HepG2 (cell line): ENCODE data around the gene HECTD3. TPM values are rescaled to one million over a fixed set of nuclear protein-coding genes. Genes with fewer than 3 reads are reported as not detected.
A peak's percentile ranks its signal among the peaks of the same experiment; 100 is the strongest.

Source experiments
- CREB1 ChIP-seq, 2 experiments: fragments of 450-650 bp in 1 of 2; IDR thresholded peaks; 2 replicates each; pipeline ENCODE4 v1.6.1; 2016 to 2017; ENCODE audit warnings: control low read depth in 1 of 2, mild to moderate bottlenecking in 1 of 2, missing compliant biosample characterization in 1 of 2, missing genetic modification characterization in 1 of 2
- EHMT2 ChIP-seq: fragments of 200-600 bp; sonication (generic); IDR thresholded peaks from 2 replicates; pipeline ENCODE4 v1.7.0; 2017; ENCODE audit warnings: antibody characterized with exemption, low read depth, low read length, borderline replicate concordance
- KDM2A ChIP-seq: sonication (generic); formaldehyde crosslinking; IDR thresholded peaks from 2 replicates; pipeline ENCODE4 v1.4.0; 2020; ENCODE audit warnings: low read depth, missing genetic modification reagents, borderline replicate concordance
- MAFK ChIP-seq, 2 experiments: IDR thresholded peaks in 1 of 2; conservative IDR thresholded peaks in 1 of 2; 2 replicates each; pipeline ENCODE4 v1.6.1; 2011; ENCODE audit warnings: improper control_type of control experiment in 2 of 2, low read length in 2 of 2
- MIXL1 ChIP-seq: IDR thresholded peaks from 2 replicates; pipeline ENCODE4 v1.6.1; 2016
- SMARCE1 ChIP-seq: fragments of 450-650 bp; IDR thresholded peaks from 2 replicates; pipeline ENCODE4 v1.6.1; 2017; ENCODE audit warnings: borderline replicate concordance
- SP4 ChIP-seq: sonication (generic); formaldehyde crosslinking; IDR thresholded peaks from 2 replicates; pipeline ENCODE4 v1.8.1; 2023; ENCODE audit warnings: mild to moderate bottlenecking, missing genetic modification reagents
- STAG1 ChIP-seq: sonication (generic); formaldehyde crosslinking; IDR thresholded peaks from 2 replicates; pipeline ENCODE4 v1.4.0; 2020; ENCODE audit warnings: missing genetic modification reagents
- TEAD3 ChIP-seq: optimal IDR thresholded peaks from 2 replicates; pipeline ENCODE3; 2016; ENCODE audit warnings: borderline replicate concordance
- ZEB1 ChIP-seq: IDR thresholded peaks from 2 replicates; pipeline ENCODE4 v1.6.1; 2012; ENCODE audit warnings: mild to moderate bottlenecking, low read depth, inconsistent platforms; ENCODE audit not compliant: insufficient replicate concordance
- ZNF431 ChIP-seq: sonication (generic); formaldehyde crosslinking; IDR thresholded peaks from 2 replicates; pipeline ENCODE4 v1.9.0; 2022; ENCODE audit warnings: missing genetic modification reagents, low read depth, mild to moderate bottlenecking, borderline replicate concordance
- ZNF547 ChIP-seq: sonication (generic); formaldehyde crosslinking; IDR thresholded peaks from 2 replicates; pipeline ENCODE4 v1.5.1; 2020; ENCODE audit warnings: mild to moderate bottlenecking, missing genetic modification reagents
- ZNF850 ChIP-seq: sonication (generic); formaldehyde crosslinking; conservative IDR thresholded peaks from 2 replicates; pipeline ENCODE4 v1.9.0; 2021; ENCODE audit warnings: mild to moderate bottlenecking, missing genetic modification reagents
- ZNF883 ChIP-seq: sonication (generic); formaldehyde crosslinking; IDR thresholded peaks from 2 replicates; pipeline ENCODE4 v1.5.1; 2020; ENCODE audit warnings: mild to moderate bottlenecking, missing genetic modification reagents; ENCODE audit errors: not compliant biosample characterization
- ZSCAN22 ChIP-seq: sonication (generic); formaldehyde crosslinking; IDR thresholded peaks from 2 replicates; pipeline ENCODE4 v1.4.0; 2020; ENCODE audit warnings: mild to moderate bottlenecking, missing genetic modification reagents
- polyA plus RNA-seq, 8 experiments: library from polyadenylated mRNA; depleted of rRNA in 3 of 8; stranded (reverse) in 7 of 8; unstranded in 1 of 8; fragments of >200 nt; fragmentation: Illumina TruSeq in 4 of 8; extraction: Trizol in 4 of 8; gene quantifications; 2 replicates each; pipeline versions ENCODE4 v1.2.1 to v1.2.3, GENCODE V29; 2011 to 2016; ENCODE audit warnings: low read depth in 4 of 8, missing spikeins in 1 of 8, mixed read lengths in 1 of 8; ENCODE audit not compliant: insufficient read depth in 1 of 8
- total RNA-seq, 5 experiments: library from RNA; depleted of rRNA; stranded (reverse); fragments of >200 nt; fragmentation: Illumina TruSeq; extraction: Trizol; gene quantifications; 2 replicates each; pipeline ENCODE4 v1.2.3, GENCODE V29; 2016; ENCODE audit warnings: low read depth in 1 of 5
- TF ChIP-seq, protein P1 (sequence below): sonication (generic); formaldehyde crosslinking; IDR thresholded peaks from 2 replicates; pipeline ENCODE4 v1.5.0; 2020; ENCODE audit warnings: missing genetic modification reagents
- TF ChIP-seq, protein P2 (sequence below): sonication (generic); formaldehyde crosslinking; IDR thresholded peaks from 2 replicates; pipeline ENCODE4 v1.4.0; 2020; ENCODE audit warnings: missing genetic modification reagents, borderline replicate concordance
- TF ChIP-seq, protein P3 (sequence below): IDR thresholded peaks from 2 replicates; pipeline ENCODE4 v1.6.1; 2018; ENCODE audit warnings: missing genetic modification reagents
- TF ChIP-seq, protein P4 (sequence below): sonication (generic); formaldehyde crosslinking; IDR thresholded peaks from 2 replicates; pipeline ENCODE4 v1.5.0; 2020; ENCODE audit warnings: missing genetic modification reagents, mild to moderate bottlenecking, borderline replicate concordance

HECTD3 gene
- total and polyA plus RNA-seq, 2 of the 13 experiments (the other 11 are each of a cell fraction or from before 2014, with no cell fraction given), result 18.6 to 24.5 TPM

DNA sequence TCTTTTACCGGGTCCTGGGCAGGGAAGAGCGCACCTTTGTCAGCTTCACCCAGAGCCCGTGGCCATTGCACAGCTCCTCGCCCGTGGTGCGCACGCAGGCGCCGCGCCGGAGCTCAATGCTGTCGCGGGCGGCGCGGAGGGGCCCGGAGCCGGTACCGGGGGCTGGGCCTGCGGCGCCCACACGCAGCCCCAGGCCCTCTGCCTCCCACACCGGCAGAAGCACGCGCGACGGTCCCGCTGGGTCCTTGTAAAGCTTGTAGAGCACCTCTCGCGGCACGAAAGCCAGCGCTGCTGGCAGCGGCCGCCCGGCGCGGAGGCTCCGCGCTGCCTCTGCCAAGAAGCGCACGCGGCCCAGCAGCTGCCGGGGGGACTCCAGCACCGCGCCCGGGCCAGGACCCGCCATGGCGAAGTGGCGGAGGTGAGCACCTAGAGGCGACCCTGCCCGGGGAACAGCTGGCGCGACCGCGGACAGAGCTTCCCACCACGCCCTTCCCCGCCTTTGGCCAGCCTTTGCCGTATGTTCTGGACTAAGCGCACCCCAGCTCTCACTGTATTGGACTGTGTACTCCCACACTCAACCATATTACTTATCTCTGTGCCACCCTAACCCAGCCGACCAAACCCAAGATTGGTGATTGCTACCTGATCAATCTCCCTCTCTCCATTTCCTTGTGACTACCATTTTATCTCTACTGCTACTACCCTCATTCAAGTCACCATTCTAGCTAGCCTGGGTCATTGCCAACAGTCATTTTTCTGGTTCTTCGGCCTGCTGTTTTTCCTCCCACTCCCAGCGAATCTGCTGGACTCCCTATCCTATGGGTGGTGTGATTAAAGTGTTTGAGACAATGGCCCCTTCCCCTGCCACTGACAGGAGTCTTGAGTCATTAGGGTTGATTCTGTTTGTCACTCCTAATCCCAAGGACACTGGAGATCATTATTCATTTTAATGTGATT, at the start of gene HECTD3 (continued):
- TF ChIP-seq, protein P1, sequence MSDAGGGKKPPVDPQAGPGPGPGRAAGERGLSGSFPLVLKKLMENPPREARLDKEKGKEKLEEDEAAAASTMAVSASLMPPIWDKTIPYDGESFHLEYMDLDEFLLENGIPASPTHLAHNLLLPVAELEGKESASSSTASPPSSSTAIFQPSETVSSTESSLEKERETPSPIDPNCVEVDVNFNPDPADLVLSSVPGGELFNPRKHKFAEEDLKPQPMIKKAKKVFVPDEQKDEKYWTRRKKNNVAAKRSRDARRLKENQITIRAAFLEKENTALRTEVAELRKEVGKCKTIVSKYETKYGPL (CRISPR knock-in tag), result no peak
- TF ChIP-seq ZNF547 (CRISPR knock-in tag) (peak; percentile 71), ZNF883 (CRISPR knock-in tag) (no peak), CREB1 (IDR thresholded peaks at IDR 0.05) (no peak), CREB1 (CRISPR knock-in tag; IDR thresholded peaks at IDR 0.05) (no peak; the same call in 1 of the 2 replicates), ZSCAN22 (no peak), ZNF850 (CRISPR knock-in tag) (no peak), MIXL1 (CRISPR knock-in tag) (no peak), TEAD3 (no peak), ZNF431 (peak; percentile 54; the same call in 1 of the 2 replicates), ZEB1 (peak; percentile 49), SMARCE1 (no peak), MAFK (conservative IDR thresholded peaks at IDR 0.05 in 1 of 2, IDR thresholded peaks at IDR 0.05 in 1 of 2; ENCODE audit: low read length in 2 of 2) (no peak; a peak in 1 of 4 replicates), KDM2A (CRISPR knock-in tag) (peak; percentile 62), SP4 (CRISPR knock-in tag) (0 out of 2 replicates have a peak, but pooled peaks have one; percentile 37), STAG1 (peak; percentile 43), EHMT2 (no peak)
- TF ChIP-seq, protein P2, sequence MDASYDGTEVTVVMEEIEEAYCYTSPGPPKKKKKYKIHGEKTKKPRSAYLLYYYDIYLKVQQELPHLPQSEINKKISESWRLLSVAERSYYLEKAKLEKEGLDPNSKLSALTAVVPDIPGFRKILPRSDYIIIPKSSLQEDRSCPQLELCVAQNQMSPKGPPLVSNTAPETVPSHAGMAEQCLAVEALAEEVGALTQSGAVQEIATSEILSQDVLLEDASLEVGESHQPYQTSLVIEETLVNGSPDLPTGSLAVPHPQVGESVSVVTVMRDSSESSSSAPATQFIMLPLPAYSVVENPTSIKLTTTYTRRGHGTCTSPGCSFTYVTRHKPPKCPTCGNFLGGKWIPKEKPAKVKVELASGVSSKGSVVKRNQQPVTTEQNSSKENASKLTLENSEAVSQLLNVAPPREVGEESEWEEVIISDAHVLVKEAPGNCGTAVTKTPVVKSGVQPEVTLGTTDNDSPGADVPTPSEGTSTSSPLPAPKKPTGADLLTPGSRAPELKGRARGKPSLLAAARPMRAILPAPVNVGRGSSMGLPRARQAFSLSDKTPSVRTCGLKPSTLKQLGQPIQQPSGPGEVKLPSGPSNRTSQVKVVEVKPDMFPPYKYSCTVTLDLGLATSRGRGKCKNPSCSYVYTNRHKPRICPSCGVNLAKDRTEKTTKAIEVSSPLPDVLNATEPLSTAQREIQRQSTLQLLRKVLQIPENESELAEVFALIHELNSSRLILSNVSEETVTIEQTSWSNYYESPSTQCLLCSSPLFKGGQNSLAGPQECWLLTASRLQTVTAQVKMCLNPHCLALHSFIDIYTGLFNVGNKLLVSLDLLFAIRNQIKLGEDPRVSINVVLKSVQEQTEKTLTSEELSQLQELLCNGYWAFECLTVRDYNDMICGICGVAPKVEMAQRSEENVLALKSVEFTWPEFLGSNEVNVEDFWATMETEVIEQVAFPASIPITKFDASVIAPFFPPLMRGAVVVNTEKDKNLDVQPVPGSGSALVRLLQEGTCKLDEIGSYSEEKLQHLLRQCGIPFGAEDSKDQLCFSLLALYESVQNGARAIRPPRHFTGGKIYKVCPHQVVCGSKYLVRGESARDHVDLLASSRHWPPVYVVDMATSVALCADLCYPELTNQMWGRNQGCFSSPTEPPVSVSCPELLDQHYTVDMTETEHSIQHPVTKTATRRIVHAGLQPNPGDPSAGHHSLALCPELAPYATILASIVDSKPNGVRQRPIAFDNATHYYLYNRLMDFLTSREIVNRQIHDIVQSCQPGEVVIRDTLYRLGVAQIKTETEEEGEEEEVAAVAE (CRISPR knock-in tag), result no peak
- TF ChIP-seq, protein P3, sequence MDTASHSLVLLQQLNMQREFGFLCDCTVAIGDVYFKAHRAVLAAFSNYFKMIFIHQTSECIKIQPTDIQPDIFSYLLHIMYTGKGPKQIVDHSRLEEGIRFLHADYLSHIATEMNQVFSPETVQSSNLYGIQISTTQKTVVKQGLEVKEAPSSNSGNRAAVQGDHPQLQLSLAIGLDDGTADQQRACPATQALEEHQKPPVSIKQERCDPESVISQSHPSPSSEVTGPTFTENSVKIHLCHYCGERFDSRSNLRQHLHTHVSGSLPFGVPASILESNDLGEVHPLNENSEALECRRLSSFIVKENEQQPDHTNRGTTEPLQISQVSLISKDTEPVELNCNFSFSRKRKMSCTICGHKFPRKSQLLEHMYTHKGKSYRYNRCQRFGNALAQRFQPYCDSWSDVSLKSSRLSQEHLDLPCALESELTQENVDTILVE, result no peak
- TF ChIP-seq, protein P4, sequence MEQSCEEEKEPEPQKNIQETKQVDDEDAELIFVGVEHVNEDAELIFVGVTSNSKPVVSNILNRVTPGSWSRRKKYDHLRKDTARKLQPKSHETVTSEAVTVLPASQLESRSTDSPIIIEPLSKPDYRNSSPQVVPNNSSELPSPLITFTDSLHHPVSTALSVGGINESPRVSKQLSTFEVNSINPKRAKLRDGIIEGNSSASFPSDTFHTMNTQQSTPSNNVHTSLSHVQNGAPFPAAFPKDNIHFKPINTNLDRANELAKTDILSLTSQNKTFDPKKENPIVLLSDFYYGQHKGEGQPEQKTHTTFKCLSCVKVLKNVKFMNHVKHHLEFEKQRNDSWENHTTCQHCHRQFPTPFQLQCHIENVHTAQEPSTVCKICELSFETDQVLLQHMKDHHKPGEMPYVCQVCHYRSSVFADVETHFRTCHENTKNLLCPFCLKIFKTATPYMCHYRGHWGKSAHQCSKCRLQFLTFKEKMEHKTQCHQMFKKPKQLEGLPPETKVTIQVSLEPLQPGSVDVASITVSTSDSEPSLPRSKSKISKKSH, result no peak
